Kidney glomerular epithelial cell (primary cell): ENCODE measurements around the gene RAB11FIP5.
A peak's percentile ranks its signal among the peaks of the same experiment; 100 is the strongest.
"Not testable (repeated sequence)": the region's sequence is repeated elsewhere in the genome, so short reads cannot be mapped to it uniquely, and the experiment has no call there.

Experiments used
- DNase-seq: peaks from one replicate; lab custom pipeline; 2025; lab: John Stamatoyannopoulos, UW

The RAB11FIP5 gene, protein sequence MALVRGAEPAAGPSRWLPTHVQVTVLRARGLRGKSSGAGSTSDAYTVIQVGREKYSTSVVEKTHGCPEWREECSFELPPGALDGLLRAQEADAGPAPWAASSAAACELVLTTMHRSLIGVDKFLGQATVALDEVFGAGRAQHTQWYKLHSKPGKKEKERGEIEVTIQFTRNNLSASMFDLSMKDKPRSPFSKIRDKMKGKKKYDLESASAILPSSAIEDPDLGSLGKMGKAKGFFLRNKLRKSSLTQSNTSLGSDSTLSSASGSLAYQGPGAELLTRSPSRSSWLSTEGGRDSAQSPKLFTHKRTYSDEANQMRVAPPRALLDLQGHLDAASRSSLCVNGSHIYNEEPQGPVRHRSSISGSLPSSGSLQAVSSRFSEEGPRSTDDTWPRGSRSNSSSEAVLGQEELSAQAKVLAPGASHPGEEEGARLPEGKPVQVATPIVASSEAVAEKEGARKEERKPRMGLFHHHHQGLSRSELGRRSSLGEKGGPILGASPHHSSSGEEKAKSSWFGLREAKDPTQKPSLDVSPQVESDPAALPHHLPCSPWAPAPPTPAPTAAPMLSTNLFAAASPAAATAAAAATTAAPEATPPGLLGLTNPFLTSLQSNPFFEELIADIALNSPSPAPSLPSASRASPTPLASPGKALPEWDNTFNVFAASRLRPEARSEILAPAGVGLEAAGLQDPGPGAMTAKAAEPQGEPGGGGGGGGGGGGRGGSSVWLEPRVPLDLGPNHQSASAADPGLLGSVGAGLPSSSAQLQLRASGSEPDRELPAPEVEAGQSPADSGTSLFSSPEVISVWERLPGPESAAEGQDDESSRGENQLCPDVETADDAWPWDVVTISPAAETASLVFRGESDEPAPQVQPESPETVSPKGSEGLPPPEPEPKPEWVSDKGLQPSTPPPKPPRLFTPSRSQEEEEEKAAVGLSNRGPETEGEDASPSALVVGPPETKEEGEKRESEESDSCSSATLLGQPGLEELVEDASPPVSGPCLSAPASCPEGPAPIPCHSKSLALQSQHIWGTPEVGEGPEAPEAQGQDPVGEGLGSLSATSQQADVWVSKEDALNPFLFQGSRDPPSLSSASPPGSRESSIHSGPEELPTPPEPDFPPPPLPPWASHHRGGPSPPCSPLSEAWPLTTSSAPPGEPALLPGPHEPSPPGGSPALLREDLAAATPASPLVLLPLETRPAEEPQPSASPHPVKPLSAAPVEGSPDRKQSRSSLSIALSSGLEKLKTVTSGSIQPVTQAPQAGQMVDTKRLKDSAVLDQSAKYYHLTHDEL (N-terminal part only)

GRCh38 chr2:73112913-73113854, at the start of gene RAB11FIP5:
Gene RAB11FIP5, minus strand, starts transcription at chr2:73112948. Its CDS starts 171 bp downstream, at chr2:73112777.
- DNase-seq = peak; percentile 64

- DNase-seq = peak; percentile 49
Observed at GRCh38 chr2:73156539-73157124, 43.9 kb upstream of the RAB11FIP5 start.

DNA sequence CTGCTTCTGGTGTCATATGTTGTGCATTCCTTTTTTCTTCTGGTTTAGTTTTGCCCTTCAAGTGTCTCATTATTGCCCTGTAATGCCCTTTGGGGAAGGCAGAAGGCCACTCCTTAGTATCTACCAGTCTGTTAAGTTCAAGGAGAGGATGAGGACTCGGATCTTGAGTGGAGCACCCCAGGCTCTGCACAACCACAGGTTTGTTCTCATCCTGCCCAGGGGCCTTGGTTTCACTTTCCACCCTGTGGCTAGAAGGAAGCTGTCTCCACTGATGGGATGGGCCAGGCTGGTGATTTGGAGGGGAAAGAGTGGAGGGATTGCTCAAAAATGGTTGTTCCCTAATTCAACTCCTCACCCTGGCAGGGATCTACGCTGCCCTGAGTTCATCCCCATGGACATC, 30.2 kb upstream of the RAB11FIP5 start:
- no peak for DNase-seq

DNA sequence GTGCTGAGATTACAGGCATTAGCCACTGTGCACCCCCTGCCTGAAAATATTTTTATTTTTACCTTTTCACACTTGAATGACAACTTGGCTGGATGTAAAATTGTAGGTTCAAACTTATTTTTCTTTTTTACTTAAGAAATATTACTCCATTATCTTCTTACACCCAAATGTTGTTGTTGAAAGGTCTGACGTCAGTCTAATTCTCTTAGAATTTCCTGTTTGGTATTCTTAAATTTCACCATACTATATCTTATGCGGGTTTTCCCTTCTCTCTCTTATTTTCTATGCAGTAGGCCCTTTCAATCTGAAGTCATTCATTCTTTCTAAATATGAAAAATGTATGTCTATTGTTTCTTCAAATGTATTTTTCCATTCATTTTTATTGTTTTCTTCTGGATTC, 29.1 kb upstream of the RAB11FIP5 start:
- DNase-seq = no peak

GRCh38 chr2:73135236-73135635, 22.5 kb upstream of the RAB11FIP5 start:
- no peak for DNase-seq

GRCh38 chr2:73134471-73134870, 21.7 kb upstream of the RAB11FIP5 start:
- no peak for DNase-seq

GRCh38 chr2:73133566-73134197, 20.9 kb upstream of the RAB11FIP5 start:
- DNase-seq = no peak

DNA sequence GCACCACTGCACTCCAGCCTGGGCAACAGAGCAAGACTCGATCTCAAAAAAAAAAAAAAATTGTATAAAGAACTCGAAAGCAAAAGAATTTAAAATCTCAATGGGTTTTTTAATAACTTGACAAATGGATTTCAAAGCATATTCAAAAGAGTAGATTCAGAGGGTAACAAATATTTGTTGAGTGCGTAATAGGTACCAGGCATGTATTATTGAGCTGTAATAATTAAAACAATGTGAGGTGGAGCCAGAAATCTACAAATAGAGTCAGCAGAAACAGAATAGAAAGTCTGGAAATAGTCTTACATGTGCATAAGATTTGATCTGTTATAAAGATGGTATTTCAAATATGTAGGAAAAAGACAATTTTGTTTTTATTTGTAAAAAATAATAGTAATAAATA, 19.1 kb upstream of the RAB11FIP5 start:
- no peak for DNase-seq

GRCh38 chr2:73130790-73131189, 18.0 kb upstream of the RAB11FIP5 start:
- DNase-seq = no peak

- DNase-seq = no peak
Observed at GRCh38 chr2:73128841-73129535, 16.2 kb upstream of the RAB11FIP5 start.

DNA sequence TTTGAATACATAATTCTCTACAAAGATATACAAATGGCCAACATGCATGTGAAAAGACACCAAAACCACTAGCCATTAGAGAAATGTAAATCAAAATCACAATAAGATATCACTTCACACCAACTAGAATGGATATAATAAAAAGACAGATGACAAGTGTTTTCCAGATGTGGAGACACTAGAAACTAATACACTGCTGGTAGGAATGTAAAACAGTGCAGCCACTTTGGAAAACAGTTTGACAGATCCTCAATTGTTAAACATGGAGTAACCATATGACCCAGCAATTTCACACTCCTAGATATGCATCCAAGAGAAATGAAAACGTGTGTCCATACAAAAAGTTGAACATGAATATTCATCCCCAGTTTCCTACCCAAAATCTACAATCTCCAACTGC, 9.8 kb upstream of the RAB11FIP5 start:
- DNase-seq = no peak

DNA sequence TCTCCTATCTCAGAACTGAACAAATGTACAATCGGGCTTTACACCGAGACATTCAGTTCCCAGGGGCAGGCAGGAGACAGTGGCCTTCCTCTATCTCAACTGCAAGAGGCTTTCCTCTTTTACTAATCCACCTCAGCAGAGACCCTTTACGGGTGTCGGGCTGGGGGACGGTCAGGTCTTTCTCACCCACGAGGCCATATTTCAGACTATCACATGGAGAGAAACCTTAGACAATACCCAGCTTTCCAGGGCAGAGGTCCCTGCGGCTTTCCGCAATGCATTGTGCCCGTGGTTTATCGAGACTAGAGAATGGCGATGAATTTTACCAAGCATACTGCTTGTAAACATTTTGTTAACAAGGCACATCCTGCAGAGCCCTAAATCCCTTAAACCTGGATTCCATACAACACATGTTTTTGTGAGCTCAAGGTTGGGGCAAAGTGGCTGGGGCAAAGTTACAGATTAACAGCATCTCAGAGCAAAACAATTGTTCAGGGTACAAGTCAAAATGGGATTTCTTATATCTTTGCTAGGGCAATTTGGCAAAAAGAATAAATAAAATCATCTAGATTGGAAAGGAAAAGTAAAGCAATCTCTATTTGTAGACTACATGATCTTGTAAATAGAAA, 7.0 kb upstream of the RAB11FIP5 start:
- DNase-seq = not testable (repeated sequence)

- DNase-seq = no peak
Observed at GRCh38 chr2:73117441-73117840, 4.7 kb upstream of the RAB11FIP5 start.

DNA sequence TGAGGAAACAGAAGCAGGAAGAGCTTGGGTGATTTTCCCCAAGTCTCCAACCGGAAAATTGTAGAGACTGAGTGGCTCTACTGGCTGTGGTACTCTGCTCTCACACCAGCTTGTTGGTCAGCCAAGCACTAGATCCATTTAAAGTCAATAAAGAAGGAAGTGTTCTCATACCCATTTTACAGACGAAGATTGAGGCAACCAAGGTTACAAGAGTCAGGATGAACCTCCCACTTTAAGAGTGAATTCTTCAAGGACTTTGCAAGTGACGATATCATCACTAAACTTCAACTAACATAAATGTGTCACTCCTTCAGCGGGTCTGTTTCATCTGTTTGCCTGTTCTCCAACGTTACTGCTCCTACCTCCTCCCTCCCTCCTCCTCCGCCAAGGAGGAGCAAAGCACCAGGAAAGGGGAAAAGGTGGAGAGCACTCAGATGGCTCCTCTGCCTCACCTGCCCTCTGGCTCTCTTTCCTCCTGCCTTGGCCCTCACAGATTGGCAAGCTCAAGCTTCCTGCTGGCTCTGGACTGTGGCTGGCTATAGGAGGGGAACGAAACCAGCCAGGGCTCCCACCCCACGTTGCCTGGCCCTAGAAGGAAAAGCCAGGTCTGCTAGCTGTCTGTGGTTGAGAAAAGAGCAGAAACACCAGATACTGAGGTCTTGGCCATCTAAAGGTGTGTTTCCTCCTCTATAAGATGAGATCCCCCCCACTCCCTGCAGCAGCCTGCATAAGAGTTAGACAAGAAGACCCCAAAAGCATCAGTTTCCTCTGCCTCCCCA, 3.6 kb upstream of the RAB11FIP5 start:
- no peak for DNase-seq

DNA sequence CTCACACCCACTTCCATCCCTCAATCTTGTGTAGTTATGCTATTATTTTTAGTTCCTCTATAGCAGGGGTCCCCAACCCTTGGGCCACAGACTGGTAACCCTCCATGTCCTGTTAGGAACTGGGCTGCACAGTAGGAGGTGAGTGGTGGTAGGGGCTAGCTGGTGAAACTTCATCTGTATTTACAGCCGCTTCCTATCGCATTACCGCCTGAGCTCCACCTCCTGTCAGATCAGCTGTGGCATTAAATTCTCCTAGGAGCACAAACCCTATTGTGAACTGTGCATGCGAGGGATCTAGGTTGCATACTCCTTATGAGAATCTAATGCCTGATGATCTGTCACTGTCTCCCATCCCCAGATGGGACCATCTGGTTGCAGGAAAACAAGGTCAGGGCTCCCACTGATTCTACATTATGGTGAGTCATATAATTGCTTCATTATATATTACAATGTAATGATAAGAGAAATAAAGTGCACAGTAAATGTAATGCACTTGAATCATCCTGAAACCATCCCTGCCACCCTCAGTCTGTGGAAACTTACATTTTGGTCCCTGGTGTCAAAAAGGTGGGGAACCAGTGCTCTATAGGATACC, 1.6 kb upstream of the RAB11FIP5 start:
- no peak for DNase-seq

GRCh38 chr2:73112026-73112912, 479 bp downstream of the RAB11FIP5 start:
- DNase-seq = no peak
